ENCODE measurements around the gene KCNK4.
A peak's percentile ranks its signal among the peaks of the same experiment; 100 is the strongest.

DNA sequence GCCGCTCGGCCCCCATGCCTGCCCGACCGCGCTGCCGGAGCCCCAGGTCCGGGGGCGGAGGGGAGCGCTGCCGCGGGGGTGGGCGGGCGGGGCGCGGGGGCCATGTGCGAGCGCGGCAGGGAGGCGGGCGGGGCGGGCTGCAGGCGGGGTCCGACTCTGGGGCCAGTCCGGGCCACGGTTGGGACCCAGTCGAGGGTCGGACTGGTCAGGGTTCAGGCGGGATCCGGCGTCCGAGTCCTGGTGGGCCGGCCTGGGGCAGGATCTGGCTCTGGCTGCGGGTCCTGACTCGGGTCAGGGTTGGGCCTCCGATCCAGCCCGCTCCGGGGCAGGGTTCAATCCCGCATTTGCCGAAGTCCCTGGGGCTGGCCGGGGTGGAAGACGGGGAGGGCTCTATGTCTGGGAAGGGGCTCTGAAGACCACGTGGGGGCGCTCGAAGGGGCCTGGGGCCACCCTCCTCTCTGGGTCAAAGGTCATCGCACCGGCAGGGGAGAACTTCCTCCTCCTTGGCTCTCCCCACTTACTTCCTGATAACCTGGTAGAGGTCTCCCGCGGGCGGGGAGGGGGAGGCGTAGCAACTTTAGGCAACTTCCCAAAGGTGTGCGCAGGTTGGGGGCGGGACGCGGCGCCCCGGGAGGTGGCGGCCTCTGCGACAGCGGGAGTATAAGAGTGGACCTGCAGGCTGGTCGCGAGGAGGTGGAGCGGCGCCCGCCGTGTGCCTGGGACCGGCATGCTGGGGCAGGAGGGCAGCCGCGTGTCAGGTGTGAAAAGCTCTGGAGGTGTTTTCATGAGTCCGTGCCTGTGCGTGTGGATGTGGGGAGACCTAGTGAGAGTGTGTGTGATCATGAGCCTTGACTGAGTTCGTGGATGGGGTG, 14.8 kb downstream of the KCNK4 start:
- TF ChIP-seq EP300 (IDR thresholded peaks at IDR 0.05; ENCODE audit: borderline replicate concordance) (peak; percentile 32; the same call in 1 of the 2 replicates), RAD21 (IDR thresholded peaks at IDR 0.05; ENCODE audit: low read depth) (no peak)

Data from Ishikawa (cell line).